GM23338 (cell line): Measurements from ENCODE around the gene CDC25C. TPM values are rescaled to one million over a fixed set of nuclear protein-coding genes. Genes with fewer than 3 reads are reported as not detected.

Experiments used
- ATAC-seq: fragments of 200-7000 bp; cut with Tn5 transposase; 3 replicates; pipeline ENCODE4 v1.9.1; 2020
- DNase-seq: peaks from one replicate; pipeline ENCODE4 v3.0.0-alpha.2; 2015; ENCODE audit warnings: low spot score
- H2AFZ ChIP-seq: fragments of 200-600 bp; sonication (generic); 2 replicates; pipeline ENCODE4 v1.8.0; 2016; ENCODE audit warnings: antibody characterized with exemption, mild to moderate bottlenecking, moderate library complexity
- H3F3A ChIP-seq: fragments of 200-600 bp; sonication (generic); replicated peaks from 2 replicates; pipeline ENCODE4 v1.8.0; 2017; ENCODE audit warnings: antibody characterized with exemption, mixed run types, low read depth
- H3K27ac ChIP-seq: fragments of 200-600 bp; sonication (generic); 2 replicates; pipeline ENCODE4 v1.6.1; 2016; ENCODE audit warnings: low read depth
- H3K27me3 ChIP-seq: fragments of 200-600 bp; sonication (generic); 2 replicates; pipeline ENCODE4 v1.8.0; 2016; ENCODE audit warnings: mild to moderate bottlenecking, mixed run types, moderate library complexity; ENCODE audit not compliant: insufficient read depth
- H3K36me3 ChIP-seq: fragments of 200-600 bp; sonication (generic); 2 replicates; pipeline ENCODE4 v1.8.0; 2016; ENCODE audit warnings: mild to moderate bottlenecking; ENCODE audit not compliant: insufficient read depth
- H3K4me1 ChIP-seq: fragments of 200-600 bp; sonication (generic); 2 replicates; pipeline ENCODE4 v1.8.0; 2016; ENCODE audit warnings: mild to moderate bottlenecking, moderate library complexity; ENCODE audit not compliant: insufficient read depth
- H3K4me2 ChIP-seq: fragments of 200-600 bp; sonication (generic); 2 replicates; pipeline ENCODE4 v1.7.1; 2017; ENCODE audit warnings: mixed run types
- H3K4me3 ChIP-seq: fragments of 200-600 bp; sonication (generic); 2 replicates; pipeline ENCODE4 v1.6.1; 2016; ENCODE audit warnings: mixed run types
- H3K79me2 ChIP-seq: fragments of 200-600 bp; sonication (generic); replicated peaks from 2 replicates; pipeline ENCODE4 v1.8.0; 2017; ENCODE audit warnings: mild to moderate bottlenecking; ENCODE audit not compliant: insufficient read depth
- H3K9me2 ChIP-seq: fragments of 200-600 bp; sonication (generic); 2 replicates; pipeline ENCODE4 v1.8.0; 2017; ENCODE audit not compliant: insufficient read depth
- H4K20me1 ChIP-seq: fragments of 200-600 bp; sonication (generic); replicated peaks from 2 replicates; pipeline ENCODE4 v1.8.0; 2017; ENCODE audit warnings: mild to moderate bottlenecking; ENCODE audit not compliant: insufficient read depth
- H3K27ac Mint-ChIP-seq: 2 replicates; pipeline ENCODE4 v1.8.0; 2020; ENCODE audit warnings: inconsistent platforms, mild to moderate bottlenecking, moderate library complexity, mixed read lengths
- H3K27me3 Mint-ChIP-seq: 3 replicates; pipeline ENCODE4 v1.8.0; 2022; ENCODE audit warnings: low read depth, mild to moderate bottlenecking, moderate library complexity, mixed read lengths, inconsistent platforms; ENCODE audit not compliant: insufficient read depth, poor library complexity
- H3K36me3 Mint-ChIP-seq: 3 replicates; pipeline ENCODE4 v1.8.0; 2021; ENCODE audit warnings: low read depth, mild to moderate bottlenecking, inconsistent platforms, moderate library complexity, mixed read lengths
- H3K4me1 Mint-ChIP-seq: 3 replicates; pipeline ENCODE4 v1.8.0; 2020; ENCODE audit warnings: mild to moderate bottlenecking, inconsistent platforms, mixed read lengths
- H3K4me3 Mint-ChIP-seq: 3 replicates; pipeline ENCODE4 v1.8.0; 2021; ENCODE audit warnings: moderate library complexity, mild to moderate bottlenecking, inconsistent platforms, mixed read lengths
- H3K9me3 Mint-ChIP-seq: 3 replicates; pipeline ENCODE4 v1.8.0; 2020; ENCODE audit warnings: moderate library complexity, mild to moderate bottlenecking, inconsistent platforms, mixed read lengths
- CREB1 ChIP-seq: fragments of 250-450 bp; sonication (Bioruptor Pico); IDR thresholded peaks from 2 replicates; pipeline ENCODE4 v1.5.0; 2020; ENCODE audit warnings: low read depth, mild to moderate bottlenecking, moderate library complexity
- EZH2 ChIP-seq: fragments of 200-600 bp; sonication (generic); IDR thresholded peaks from one replicate; pipeline ENCODE4 v1.8.0; 2017; ENCODE audit warnings: antibody characterized with exemption, mild to moderate bottlenecking, low read depth; ENCODE audit not compliant: unreplicated experiment
- EZH2phosphoT487 ChIP-seq: fragments of 200-600 bp; sonication (generic); IDR thresholded peaks from one replicate; pipeline ENCODE4 v1.8.1; 2018; ENCODE audit warnings: antibody characterized with exemption; ENCODE audit not compliant: unreplicated experiment
- JUNB ChIP-seq: IDR thresholded peaks from one replicate; pipeline ENCODE4 v1.6.1; 2016; ENCODE audit warnings: antibody characterized with exemption; ENCODE audit not compliant: unreplicated experiment
- POLR2AphosphoS5 ChIP-seq: IDR thresholded peaks from 2 replicates; pipeline ENCODE4 v1.6.1; 2016; ENCODE audit warnings: antibody characterized with exemption, low read depth
- STAT1 ChIP-seq: IDR thresholded peaks from one replicate; pipeline ENCODE4 v1.6.1; 2016; ENCODE audit warnings: antibody characterized with exemption; ENCODE audit not compliant: unreplicated experiment
- ZNF114 ChIP-seq: fragments of 250-450 bp; sonication (Bioruptor Pico); IDR thresholded peaks from 2 replicates; pipeline ENCODE4 v1.5.0; 2020; ENCODE audit warnings: mild to moderate bottlenecking, moderate library complexity
- polyA plus RNA-seq: library from polyadenylated mRNA; unstranded; fragments of >200 nt; fragmentation: Nextera tagmentation; extraction: Ambion mirVana; gene quantifications from 2 replicates; pipeline ENCODE4 v1.2.1, GENCODE V29; 2016
- total RNA-seq: library from RNA; depleted of rRNA; stranded (reverse); fragments of >200 nt; shearing (Covaris generic); gene quantifications from 2 replicates; pipeline ENCODE4 v1.2.3, GENCODE V29; 2014
- TF ChIP-seq, protein P1 (sequence below): fragments of 250-450 bp; sonication (Bioruptor Pico); IDR thresholded peaks from 2 replicates; pipeline ENCODE4 v1.5.0; 2020; ENCODE audit warnings: mild to moderate bottlenecking, moderate library complexity
- TF ChIP-seq, protein P2 (sequence below): IDR thresholded peaks from one replicate; pipeline ENCODE4 v1.6.1; 2018; ENCODE audit warnings: antibody characterized with exemption; ENCODE audit not compliant: unreplicated experiment
- TF ChIP-seq, protein P3 (sequence below): IDR thresholded peaks from 2 replicates; pipeline ENCODE4 v1.6.1; 2016; ENCODE audit warnings: antibody characterized with exemption

The CDC25C gene
- total and polyA plus RNA-seq, 2 experiments from 2014 or later = 20.9 to 25.6 TPM

DNA sequence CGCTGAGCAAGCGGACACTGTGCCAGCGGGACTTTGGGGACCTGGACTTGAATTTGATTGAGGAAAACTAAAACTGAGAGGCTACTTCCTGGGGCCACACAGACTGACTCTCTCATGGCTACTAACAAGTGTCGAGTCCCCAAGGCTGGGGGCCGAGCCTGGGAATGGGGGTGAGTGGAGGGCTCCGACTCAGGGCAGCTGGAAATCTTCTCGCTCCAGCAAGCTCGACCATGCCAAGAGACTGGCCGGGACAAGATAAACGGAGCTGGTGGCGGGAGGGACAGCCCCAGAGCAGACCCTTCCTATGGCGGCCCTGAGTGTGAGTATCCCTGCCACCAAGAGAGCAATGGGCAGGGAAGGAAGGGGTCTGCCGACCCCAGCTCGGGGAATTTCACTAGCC, 15.3 kb upstream of the CDC25C start:
- Histone ChIP-seq H3K27me3 (no peaks in the 10 kb centered on the region), H3K36me3 (peaks cover 29% of the 10 kb centered on the region), H3F3A (no peaks in the 10 kb centered on the region), H3K4me3 (no peak overlapping the region), H2AFZ (no peak overlapping the region), H3K4me2 (no peak overlapping the region), H3K79me2 (peaks cover 23% of the 10 kb centered on the region), H3K4me1 (no peaks in the 10 kb centered on the region), H3K9me2 (no peaks in the 10 kb centered on the region; the same call in 1 of the 2 replicates), H3K27ac (no peak overlapping the region), H4K20me1 (peaks cover 7% of the 10 kb centered on the region)
- ATAC-seq = no peak
- no peak for DNase-seq
- Mint-ChIP-seq H3K36me3 (peaks cover 78% of the 10 kb centered on the region), H3K9me3 (no peaks in the 10 kb centered on the region), H3K4me3 (no peak overlapping the region), H3K27me3 (peaks cover 7% of the 10 kb centered on the region), H3K27ac (no peak overlapping the region), H3K4me1 (peaks cover 8% of the 10 kb centered on the region; the same call in 2 of the 3 replicates)
- TF ChIP-seq POLR2AphosphoS5 = no peak
- no peak for TF ChIP-seq CREB1
- TF ChIP-seq ZNF114 (CRISPR knock-in tag) = no peak
- no peak for TF ChIP-seq EZH2
- TF ChIP-seq, protein P1, sequence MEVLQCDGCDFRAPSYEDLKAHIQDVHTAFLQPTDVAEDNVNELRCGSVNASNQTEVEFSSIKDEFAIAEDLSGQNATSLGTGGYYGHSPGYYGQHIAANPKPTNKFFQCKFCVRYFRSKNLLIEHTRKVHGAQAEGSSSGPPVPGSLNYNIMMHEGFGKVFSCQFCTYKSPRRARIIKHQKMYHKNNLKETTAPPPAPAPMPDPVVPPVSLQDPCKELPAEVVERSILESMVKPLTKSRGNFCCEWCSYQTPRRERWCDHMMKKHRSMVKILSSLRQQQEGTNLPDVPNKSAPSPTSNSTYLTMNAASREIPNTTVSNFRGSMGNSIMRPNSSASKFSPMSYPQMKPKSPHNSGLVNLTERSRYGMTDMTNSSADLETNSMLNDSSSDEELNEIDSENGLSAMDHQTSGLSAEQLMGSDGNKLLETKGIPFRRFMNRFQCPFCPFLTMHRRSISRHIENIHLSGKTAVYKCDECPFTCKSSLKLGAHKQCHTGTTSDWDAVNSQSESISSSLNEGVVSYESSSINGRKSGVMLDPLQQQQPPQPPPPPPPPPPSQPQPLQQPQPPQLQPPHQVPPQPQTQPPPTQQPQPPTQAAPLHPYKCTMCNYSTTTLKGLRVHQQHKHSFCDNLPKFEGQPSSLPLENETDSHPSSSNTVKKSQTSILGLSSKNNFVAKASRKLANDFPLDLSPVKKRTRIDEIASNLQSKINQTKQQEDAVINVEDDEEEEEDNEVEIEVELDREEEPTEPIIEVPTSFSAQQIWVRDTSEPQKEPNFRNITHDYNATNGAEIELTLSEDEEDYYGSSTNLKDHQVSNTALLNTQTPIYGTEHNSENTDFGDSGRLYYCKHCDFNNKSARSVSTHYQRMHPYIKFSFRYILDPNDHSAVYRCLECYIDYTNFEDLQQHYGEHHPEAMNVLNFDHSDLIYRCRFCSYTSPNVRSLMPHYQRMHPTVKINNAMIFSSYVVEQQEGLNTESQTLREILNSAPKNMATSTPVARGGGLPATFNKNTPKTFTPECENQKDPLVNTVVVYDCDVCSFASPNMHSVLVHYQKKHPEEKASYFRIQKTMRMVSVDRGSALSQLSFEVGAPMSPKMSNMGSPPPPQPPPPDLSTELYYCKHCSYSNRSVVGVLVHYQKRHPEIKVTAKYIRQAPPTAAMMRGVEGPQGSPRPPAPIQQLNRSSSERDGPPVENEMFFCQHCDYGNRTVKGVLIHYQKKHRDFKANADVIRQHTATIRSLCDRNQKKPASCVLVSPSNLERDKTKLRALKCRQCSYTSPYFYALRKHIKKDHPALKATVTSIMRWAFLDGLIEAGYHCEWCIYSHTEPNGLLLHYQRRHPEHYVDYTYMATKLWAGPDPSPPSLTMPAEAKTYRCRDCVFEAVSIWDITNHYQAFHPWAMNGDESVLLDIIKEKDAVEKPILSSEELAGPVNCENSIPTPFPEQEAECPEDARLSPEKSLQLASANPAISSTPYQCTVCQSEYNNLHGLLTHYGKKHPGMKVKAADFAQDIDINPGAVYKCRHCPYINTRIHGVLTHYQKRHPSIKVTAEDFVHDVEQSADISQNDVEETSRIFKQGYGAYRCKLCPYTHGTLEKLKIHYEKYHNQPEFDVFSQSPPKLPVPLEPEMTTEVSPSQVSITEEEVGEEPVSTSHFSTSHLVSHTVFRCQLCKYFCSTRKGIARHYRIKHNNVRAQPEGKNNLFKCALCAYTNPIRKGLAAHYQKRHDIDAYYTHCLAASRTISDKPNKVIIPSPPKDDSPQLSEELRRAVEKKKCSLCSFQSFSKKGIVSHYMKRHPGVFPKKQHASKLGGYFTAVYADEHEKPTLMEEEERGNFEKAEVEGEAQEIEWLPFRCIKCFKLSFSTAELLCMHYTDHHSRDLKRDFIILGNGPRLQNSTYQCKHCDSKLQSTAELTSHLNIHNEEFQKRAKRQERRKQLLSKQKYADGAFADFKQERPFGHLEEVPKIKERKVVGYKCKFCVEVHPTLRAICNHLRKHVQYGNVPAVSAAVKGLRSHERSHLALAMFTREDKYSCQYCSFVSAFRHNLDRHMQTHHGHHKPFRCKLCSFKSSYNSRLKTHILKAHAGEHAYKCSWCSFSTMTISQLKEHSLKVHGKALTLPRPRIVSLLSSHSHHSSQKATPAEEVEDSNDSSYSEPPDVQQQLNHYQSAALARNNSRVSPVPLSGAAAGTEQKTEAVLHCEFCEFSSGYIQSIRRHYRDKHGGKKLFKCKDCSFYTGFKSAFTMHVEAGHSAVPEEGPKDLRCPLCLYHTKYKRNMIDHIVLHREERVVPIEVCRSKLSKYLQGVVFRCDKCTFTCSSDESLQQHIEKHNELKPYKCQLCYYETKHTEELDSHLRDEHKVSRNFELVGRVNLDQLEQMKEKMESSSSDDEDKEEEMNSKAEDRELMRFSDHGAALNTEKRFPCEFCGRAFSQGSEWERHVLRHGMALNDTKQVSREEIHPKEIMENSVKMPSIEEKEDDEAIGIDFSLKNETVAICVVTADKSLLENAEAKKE (CRISPR knock-in tag) = no peak
- no peak for TF ChIP-seq JUNB
- TF ChIP-seq, protein P2, sequence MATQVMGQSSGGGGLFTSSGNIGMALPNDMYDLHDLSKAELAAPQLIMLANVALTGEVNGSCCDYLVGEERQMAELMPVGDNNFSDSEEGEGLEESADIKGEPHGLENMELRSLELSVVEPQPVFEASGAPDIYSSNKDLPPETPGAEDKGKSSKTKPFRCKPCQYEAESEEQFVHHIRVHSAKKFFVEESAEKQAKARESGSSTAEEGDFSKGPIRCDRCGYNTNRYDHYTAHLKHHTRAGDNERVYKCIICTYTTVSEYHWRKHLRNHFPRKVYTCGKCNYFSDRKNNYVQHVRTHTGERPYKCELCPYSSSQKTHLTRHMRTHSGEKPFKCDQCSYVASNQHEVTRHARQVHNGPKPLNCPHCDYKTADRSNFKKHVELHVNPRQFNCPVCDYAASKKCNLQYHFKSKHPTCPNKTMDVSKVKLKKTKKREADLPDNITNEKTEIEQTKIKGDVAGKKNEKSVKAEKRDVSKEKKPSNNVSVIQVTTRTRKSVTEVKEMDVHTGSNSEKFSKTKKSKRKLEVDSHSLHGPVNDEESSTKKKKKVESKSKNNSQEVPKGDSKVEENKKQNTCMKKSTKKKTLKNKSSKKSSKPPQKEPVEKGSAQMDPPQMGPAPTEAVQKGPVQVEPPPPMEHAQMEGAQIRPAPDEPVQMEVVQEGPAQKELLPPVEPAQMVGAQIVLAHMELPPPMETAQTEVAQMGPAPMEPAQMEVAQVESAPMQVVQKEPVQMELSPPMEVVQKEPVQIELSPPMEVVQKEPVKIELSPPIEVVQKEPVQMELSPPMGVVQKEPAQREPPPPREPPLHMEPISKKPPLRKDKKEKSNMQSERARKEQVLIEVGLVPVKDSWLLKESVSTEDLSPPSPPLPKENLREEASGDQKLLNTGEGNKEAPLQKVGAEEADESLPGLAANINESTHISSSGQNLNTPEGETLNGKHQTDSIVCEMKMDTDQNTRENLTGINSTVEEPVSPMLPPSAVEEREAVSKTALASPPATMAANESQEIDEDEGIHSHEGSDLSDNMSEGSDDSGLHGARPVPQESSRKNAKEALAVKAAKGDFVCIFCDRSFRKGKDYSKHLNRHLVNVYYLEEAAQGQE = no peak
- no peak for TF ChIP-seq EZH2phosphoT487
- TF ChIP-seq STAT1 = no peak
- TF ChIP-seq, protein P3, sequence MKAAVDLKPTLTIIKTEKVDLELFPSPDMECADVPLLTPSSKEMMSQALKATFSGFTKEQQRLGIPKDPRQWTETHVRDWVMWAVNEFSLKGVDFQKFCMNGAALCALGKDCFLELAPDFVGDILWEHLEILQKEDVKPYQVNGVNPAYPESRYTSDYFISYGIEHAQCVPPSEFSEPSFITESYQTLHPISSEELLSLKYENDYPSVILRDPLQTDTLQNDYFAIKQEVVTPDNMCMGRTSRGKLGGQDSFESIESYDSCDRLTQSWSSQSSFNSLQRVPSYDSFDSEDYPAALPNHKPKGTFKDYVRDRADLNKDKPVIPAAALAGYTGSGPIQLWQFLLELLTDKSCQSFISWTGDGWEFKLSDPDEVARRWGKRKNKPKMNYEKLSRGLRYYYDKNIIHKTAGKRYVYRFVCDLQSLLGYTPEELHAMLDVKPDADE = no peak
